SK-N-DZ (cell line): ENCODE results near the gene TNRC6A. TPM values are rescaled to one million over a fixed set of nuclear protein-coding genes. Genes with fewer than 3 reads are reported as not detected.
"Not testable (repeated sequence)": the region's sequence is repeated elsewhere in the genome, so short reads cannot be mapped to it uniquely, and the experiment has no call there.

Source experiments
- DNase-seq: peaks from one replicate; pipeline ENCODE4 v3.0.0-alpha.2; 2015; ENCODE audit warnings: low spot score
- polyA plus RNA-seq, 2 experiments: library from polyadenylated mRNA; depleted of rRNA; stranded (reverse); fragments of >200 nt; gene quantifications; 2 replicates each; pipeline ENCODE4 v1.2.3, GENCODE V29; 2014

Gene TNRC6A
- polyA plus RNA-seq (2014; cell fraction: cytosol; rRNA removed): 15.3 and 16.9 TPM in 2 replicates
- polyA plus RNA-seq (2014; cell fraction: nucleus; rRNA removed): 30.2 and 63.3 TPM in 2 replicates

DNA sequence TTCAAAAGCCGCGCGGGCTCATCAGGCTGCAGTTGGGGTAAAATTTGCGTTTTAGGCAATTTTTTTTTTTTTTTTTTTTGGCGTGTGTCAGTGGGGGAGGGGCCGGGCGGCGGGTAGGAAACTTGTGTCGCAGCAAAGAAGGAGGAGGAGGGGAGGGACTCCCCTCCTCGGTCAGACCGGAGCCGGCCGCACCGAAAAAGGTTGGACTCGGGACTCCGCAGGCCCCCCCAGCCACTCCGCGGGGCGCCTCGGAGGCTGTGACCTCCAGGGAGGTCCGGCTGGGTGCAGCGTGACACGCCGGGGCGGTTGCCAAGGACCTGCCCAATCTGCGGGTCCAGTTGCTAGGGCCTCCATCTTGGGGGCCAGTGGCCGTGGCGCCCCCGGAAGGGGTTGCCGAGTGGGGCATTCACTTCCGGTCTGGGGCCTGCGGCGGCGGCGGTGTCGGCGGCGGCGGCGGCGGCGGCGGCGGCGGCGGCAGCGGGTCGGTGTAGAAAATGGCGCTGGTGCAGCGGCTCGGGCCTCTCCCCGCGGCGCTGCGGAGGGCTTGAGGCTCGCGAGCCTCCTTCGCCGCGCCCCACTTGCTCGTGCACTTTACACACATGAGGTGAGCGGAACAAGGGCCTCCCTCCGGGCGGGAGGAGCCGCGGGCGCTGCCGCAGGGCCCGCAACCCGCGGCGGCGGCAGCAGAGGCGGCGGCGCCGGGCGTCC is at the start of gene TNRC6A:
Gene TNRC6A (plus strand): TSS at position 409 of the 708 bp plus-strand sequence. CDS start 191 bp downstream, at position 600.
- peak; percentile 87 for DNase-seq

DNA sequence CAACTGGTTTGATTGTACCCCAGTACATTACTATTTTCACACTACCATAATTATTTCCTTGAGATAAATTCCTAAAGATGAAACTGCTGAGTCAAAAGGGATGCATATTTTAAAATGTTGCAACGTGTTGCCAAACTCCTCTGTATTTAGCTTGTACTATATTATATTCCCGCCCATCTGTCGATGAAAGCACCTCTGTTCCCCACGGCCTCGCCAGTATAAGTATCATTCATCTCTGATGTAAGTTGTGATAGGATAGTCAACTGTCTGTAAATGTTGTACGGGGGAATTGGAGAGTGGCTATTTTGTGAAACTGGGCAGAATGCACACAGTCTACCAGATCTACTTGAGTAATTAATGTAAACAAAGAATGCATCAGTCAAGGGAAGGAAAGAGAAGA is 47.7 kb upstream of the TNRC6A start:
- DNase-seq: no peak

DNA sequence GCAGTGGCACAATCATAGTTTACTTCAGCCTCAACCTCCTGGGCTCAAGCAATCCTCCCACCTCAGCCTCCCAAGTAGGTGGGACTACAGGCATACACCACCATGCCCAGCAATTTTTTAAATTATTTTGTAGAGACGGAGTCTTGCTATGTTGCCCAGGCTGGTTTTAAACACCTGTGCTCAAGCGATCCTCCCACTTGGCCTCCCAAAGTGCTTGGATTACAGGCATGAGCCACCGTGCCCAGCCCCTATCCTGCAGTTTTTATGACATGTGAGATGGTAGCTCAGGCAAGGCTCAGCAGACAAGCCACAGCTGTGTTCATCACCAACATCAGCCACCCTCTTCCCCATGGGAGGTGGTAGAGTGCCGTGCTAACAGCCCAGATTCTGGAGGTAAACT is 46.2 kb upstream of the TNRC6A start:
- DNase-seq: no peak

DNA sequence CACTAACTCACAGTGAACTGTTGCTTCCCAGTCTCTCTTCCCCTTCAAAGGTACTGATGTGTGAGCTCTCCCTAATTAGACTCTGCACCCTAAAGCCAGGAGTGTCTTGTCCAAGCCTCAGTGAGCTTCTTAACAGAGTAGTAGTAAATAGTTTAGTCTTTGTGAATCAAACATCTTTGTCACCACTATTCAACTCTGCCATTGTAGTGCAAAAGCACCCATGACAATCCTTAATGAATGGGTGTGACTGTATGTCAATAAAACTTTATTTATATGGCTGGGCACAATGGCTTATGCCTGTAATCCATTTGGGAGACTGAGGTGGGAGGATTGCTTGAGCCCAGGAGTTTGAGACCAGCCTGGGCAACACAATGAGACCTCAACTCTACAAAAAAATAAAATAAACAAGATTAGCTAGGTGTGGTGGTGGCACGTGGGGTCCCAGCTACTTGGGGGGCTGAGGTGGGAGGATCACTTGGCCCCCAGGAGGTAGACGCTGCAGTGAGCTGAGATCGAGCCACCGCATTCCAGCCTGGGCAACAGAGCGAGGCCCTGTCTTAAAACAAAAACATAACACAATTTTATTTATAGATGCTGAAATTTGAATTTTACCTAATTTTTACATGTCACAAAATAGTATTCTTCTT is 45.5 kb upstream of the TNRC6A start:
- no peak for DNase-seq

DNA sequence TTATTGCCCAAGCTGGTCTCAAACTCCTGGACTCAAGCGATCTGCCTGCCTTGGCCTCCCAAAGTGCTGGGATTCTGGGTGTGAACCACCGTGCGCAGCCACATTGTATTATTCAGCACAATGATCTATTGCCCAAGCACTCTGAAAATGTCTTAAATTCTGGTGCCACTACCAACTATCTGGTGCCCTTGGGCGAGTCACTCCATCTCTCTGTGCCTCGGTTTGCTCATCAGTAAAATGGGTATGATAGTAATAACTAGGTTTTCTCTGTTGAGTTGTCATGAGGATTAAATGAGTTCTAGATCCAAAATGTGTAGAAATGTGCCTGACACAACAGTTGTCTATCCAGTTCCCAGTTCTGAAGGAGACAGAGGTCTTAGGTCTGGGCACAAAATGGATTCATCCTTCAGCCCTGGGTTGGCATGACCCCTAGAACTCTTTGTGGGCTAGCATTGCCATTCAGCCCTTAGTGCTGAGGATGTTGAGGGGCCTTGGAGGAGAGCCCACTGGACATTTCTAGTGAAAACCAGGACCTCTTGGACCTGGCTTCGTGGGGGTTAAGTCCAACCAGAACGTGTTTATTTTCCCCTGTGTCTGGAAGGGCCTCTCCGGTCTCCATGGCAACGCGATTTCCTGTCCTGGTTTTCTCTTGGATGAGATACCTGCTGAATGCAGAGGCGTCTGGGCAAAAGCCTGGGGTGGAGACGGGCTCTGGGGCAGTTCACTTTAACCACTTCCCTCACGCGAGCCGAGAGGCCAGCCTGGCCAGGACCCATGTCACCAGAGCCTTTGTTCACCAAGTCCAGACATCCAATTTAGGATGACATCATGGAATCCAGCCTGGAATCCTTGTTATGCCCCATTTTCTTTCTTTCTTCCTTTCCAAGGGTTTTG is 43.7 kb upstream of the TNRC6A start:
- DNase-seq: peak; percentile 90

DNA sequence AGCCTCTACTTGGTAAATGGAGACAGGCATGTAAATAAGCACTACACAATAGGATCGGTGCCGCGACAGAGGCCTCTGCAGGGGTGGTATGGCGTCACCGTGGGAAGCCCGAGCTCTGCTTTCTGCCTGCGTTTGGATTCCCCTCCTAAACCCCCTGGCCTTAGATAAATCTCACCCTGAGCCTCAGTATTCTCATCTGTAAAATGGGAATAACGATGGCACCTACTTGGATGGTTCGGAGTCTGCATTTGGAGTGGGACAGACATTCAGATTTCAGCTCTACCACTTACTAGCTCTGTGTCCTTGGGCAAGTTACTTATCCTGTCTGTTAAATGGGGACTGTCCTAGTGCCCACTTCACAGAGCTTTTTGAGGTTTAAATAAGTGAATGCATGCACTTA is 42.8 kb upstream of the TNRC6A start:
- DNase-seq: no peak

DNA sequence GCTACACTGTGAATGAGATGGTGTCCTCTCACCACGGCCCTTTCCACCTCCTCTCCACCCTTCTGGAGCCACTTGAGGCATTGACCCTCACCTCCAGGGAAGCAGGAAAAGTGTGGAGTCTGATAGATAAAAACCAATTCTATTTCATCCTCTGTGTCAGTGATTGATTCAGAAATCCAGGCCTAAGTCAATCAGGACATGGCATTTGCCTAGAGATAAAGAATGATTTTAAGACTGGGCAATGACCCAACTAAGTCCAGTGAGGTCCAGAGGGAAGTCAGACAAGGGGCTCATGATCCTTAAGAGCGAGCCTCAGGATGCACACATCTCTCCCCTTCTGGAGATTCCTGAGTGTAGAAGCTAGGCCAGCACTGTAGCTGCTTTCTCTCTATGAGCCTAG is 41.1 kb upstream of the TNRC6A start:
- no peak for DNase-seq

DNA sequence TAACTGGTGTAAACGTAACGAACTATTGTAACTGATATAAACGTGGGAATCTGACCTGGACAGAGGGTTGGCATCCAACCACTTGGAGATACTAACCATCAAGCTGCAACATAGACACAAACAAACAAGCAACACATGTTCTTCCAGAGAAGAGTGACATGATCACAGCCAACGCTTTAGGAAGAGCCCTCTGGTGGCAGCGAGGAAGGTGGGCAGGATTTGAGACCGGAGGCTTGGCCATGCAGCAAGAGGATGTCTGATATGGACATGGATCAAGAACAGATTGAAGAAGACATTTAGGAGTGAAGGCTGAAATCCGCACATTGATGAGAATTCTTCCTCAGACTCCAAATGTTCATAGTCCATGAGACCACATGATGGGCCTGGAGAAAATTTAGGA is 40.3 kb upstream of the TNRC6A start:
- DNase-seq: peak; percentile 69

DNA sequence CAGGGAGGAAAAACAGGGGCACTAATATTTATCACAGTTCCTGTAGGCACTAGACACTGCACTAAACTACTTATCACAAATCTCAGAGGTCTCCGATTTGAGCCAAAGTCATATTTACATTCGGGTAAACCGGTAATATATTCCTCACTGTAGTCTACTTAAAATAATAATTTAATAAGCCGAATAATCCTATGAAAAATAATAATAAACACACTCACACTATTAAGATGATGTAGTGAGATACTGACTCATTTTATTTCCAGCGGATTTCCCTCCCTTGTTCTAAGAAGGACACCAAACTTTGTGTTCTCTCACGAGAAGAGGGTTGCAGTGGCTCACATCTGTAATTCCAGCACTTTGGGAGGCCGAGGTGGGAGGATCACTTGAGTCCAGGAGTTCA is 36.6 kb upstream of the TNRC6A start:
- no peak for DNase-seq

DNA sequence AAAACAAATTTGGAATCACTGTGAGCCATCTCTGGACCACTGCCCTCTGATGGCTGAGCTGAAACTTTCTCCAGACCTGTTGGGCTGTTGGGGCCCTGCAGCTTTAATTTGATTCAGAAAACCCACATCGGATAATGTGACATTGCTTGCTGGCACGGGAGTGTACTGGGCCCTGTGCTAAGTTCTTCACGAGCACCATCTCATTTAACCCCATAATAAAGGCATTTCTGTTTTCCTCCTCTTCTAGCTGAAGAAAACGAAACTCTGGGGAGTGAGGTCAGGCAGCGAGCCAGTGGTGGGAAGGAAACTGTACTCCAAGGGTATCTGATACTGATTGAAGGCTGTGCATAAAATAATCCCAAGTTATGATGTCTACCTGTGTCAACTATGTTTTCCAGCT is 34.5 kb upstream of the TNRC6A start:
- DNase-seq: no peak

DNA sequence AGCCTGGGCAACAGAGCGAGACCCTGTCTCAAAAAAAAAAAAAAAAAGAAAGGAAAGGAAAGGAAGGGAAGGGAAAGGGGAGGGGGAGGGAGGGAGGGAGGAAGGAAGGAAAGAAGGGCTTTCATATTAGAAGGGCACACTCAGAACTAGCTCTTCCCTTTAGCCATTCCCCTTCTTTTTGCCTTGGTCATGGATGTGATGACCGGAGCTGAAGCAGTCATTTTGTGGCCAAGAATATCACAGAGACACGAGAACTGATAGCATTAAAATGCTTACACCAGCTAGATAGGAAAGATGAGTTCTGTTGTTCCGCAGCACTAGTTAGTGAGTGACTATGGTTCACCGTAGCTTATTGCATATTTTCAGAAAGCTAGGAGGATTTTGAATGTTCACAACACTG is 32.8 kb upstream of the TNRC6A start:
- DNase-seq: no peak

DNA sequence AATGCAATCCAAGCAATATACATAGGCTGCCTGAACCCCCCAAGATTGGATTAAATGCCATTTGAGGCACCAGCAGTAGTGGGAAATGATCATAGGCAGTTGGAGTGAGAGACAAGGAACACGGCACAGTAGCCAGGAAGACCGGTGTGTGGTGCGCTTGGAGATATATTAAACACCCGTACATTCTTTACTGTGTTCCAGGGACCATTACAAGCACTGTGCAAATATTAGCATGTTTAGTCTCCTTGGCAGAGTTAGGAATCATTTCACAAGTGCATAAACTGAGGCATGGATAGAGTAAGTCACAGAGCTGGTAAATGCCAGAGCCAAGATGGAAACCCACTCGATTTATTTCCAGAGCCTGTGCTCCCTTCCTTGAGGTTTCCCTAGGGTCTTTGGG is 31.1 kb upstream of the TNRC6A start:
- DNase-seq: no peak

DNA sequence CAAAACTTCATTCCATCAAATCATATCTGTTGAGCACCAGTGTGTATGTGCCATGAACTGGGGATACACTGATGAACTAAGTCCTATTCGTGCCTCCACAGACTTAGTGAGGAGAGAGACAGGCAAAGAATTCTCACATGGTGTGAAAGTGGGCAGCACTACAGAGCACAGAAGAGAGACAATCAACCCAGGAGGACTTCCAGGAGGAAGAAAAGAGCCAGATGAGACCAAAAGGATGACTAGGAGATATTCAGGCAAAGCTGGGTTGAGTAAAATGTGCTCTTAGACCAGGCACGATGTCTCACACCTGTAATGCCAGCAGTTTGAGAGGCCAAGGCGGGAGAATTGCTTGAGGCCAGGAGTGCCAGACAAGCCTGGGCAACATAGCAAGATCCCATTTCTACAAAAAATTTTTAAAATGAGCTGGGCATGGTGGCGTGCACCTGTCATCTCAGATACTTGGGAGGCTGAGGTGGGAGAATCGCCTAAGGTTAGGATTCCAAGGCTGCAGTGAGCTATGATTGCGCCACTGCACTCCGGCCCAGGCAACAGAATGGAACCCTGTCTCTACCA is 30.2 kb upstream of the TNRC6A start:
- DNase-seq: no peak

DNA sequence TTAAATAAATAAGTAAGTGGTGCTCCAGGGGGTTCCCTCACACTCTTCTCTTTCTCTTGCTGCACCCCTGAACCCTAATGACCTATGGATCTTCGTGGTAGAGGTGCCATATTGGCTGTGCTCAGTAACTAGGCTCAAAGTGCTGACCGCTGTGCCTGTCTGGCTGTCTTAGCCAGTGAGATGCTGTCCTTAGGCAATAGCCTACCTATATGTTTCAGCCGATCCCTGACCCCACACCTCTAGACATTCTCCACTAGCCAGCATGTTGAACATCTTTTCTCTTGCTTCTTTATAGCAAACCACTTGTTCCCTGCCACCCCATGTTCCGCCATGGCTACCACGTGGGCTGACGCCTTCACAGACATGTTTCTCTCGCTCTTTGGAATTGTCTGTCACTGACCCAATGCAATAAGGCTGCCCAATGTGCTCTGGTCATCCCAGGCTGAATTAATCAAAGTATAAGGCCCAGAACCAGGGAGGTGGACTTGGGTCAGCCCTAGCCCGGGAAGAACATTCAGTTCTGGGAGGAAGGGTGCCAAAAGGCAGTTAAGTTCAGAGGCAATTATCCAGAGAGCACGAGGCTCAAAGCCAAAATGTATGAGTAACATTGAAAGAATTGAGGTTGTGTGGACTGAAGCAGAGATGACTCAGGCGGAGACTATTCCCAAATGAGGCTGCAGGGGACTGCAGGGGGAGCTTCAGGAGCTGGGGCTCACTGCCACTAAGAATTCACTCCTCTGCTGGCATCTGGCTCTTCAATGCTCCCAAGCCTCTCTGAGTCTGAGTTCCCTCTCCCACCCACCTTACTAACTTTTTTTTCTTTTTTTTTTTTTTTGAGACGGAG is 28.7 kb upstream of the TNRC6A start:
- DNase-seq: no peak

DNA sequence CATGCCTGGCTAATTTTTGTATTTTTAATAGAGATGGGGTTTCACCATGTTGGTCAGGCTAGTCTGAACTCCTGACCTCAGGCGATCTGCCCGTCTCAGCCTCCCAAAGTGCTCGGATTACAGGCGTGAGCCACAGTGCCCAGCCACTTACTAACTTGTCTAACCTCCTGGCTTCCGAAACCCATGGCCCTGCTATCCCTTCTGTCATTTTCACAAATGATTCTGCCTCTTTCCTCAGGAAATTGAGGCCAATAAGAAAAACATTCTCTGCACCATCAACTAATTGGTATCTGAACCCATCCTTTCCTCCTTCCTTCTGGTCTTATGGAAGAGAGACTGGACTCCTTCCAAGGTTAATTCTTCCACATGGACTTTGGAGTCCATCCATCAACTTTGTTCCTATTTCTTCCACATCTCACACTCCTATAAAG is 27.9 kb upstream of the TNRC6A start:
- no peak for DNase-seq

DNA sequence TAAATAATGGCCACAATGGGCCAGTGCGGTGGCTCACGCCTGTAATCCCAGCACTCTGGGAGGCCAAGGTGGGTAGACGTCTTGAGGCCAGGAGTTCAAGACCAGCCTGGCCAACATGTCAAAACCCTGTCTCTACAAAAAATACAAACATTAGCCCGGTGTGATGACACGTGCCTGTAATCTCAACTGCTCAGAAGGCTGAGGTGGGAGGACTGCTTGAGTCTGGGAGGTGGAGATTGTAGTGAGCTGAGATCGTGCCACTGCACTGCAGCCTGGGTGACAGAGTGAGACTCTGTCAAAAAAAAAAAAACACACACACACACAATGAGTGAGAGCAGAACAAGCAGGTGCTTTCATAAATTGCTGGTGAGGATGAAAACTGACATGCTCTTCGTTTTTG is 21.7 kb upstream of the TNRC6A start:
- DNase-seq: not testable (repeated sequence)

DNA sequence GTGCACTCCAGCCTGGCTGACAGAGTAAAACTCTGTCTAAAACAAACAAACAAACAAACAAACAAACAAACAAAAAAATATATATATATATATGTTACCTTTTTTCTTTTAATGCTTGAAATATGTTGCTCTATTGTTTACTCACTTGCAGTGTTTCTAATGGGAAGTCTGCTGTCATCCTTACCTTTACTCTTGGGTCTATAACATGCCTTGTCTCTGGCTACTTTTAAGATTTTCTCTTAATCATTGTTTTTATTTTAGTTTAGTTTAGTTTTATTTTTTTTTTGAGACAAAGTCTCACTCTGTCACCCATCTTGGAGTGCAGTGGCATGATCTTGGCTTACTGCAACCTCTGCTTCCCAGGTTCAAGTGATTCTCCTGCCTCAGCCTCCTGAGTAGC is 16.1 kb upstream of the TNRC6A start:
- no peak for DNase-seq

DNA sequence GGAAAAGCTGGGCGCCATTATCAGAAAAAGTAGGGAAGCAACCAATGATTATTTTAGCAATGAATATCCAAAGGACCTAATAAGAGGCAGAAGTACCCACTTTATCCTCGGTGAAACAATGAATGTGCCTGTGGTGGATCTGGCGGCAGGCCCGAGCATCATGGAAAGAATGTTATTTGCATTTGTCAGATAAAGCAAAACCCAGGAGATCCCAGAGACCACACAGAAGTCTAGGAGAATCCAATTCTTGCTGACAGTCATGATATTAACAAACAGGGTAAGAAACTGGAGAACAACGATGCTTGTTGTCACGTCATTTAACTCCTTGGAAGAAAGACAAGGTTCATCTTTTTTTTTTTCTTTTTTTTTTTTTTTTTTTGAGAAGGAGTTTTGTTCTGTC is 12.0 kb upstream of the TNRC6A start:
- no peak for DNase-seq

DNA sequence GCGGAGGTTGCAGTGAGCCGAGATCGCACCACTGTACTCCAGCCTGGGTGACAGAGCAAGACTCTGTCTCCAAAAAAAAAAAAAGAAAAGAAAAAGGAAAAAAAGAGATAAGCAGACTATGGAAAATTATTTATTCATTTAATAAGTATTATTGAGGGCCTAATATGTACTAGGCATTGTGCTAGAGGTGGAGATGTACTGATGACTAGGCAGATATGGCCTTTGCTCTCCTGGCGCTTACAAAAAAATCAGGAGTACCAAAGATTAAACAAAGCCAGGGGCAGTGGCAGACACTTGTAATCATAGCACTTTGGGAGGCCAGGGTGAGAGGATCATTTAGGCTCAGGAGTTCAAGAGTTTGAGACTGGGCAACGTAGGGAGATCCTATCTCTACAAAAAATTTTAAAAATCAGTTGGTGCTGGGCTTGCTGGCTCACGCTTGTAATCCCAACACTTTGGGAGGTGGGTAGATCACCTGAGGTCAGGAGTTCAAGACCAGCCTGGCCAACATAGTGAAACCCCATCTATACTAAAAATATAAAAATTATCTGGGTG is 10.4 kb upstream of the TNRC6A start:
- DNase-seq: no peak

DNA sequence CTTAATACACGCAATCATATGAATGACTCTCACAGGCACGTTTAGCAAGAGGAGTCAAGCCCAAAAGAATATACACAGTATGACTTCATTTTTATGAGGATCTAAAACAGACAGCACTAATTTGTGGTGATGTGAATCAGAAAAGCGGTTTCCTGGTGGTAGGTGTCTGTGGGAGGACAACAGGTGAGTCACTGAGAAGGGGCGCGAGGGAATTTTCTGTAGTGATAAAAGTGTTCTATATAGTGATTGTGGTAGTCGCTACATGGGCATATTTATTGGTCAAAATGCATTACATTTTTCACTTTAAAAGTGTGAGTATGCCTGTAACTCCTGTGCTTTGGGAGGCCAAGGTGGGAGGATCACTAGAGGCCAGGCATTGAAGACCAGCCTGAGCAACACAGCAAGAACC is 7.6 kb upstream of the TNRC6A start:
- no peak for DNase-seq

DNA sequence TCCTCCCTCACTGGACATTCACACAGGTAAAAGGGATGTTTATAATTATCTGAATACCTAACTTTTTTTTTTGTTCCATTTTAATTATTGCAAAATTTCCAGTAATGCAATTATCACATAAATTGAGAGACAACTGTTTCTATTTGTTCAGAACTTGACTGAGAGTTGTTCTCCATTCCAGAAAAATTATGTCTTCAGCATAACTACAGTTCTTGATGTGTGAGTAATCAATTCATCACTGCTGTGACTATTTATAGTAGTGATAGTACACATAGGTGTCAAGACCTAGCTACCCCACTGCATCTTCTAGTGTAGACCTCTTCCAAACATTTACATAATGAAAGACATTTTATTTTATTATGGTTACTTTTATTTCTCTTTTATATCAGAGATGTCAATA is 5.8 kb upstream of the TNRC6A start:
- DNase-seq: no peak
